Ramos (cell line): ENCODE results near the gene ARRB2.

Source experiments
- in situ Hi-C: fragments of 300-500 bp; cut with MboI; formaldehyde crosslinking; loops from one replicate; pipeline ENCODE4 v1.14.3; 2022; ENCODE audit warnings: low sequenced_read_pairs; ENCODE audit not compliant: unreplicated experiment

Gene ARRB2

GRCh38 chr17:4748686-4749085 is 38.3 kb downstream of the ARRB2 start:
- in situ Hi-C loops: no loop called here

DNA sequence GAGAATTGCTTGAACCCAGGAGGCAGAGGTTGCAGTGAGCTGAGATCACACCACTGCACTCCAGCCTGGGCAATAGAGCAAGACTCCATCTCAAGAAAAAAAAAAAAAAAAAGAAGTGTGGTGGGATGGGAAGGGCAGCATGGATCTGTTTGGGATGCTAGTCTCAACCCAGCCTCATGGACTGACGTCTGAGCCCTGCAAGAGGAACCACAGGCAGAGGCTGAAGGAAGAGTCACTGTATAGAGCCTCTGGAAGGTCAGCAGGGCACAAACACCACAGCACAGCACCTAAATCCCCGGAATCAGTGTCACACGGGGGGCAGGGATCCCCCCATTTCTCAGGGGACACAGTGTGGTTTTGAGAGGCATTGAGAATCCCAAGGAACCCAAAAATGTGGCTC is 40.2 kb downstream of the ARRB2 start:
- in situ Hi-C loops: no loop called here

- in situ Hi-C loops: no loop called here
Observed at GRCh38 chr17:4751932-4752331, 41.5 kb downstream of the ARRB2 start.

DNA sequence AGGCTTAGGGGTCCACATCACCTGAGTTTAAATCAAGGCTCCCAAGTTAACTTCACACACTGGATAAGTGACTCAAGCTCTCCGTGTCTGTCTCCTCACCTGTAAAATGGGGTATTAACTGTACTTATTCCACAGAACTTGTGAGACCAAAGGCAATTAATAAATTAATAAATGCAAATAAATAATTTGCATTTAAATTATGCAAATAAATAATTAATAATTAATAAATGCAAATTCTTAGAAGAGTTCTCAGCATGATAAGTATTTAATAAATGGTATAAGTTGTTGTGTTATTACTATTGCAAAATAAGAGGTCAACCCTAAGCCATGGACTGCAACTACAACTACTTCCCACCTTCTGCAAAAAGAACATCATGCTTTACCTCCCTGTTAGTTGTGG is 43.0 kb downstream of the ARRB2 start:
- in situ Hi-C loops: no loop called here

GRCh38 chr17:4759776-4760236 is 49.4 kb downstream of the ARRB2 start:
- in situ Hi-C loops: no loop called here

GRCh38 chr17:4764595-4764994 is 54.2 kb downstream of the ARRB2 start:
- in situ Hi-C loops: no loop called here

GRCh38 chr17:4766201-4766600 is 55.8 kb downstream of the ARRB2 start:
- in situ Hi-C loops: no loop called here

DNA sequence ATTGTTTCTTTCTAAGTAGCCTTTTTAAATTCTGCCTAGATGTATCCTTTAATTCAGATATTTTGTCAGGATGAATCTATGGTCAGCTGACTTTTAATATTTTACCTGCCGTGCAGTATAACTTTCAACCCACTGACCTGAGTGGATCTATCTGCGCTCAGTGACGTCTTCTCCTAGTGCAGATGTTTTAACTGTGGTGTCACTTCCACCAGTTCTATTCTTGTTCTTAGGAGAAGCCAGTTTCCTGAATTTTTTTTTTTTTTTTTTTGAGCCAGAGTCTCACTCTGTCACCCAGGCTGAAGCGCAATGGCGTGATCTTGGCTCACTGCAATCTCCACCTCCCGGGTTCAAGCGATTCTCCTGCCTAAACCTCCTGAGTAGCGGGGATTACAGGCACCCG is 56.3 kb downstream of the ARRB2 start:
- in situ Hi-C loops: no loop called here

DNA sequence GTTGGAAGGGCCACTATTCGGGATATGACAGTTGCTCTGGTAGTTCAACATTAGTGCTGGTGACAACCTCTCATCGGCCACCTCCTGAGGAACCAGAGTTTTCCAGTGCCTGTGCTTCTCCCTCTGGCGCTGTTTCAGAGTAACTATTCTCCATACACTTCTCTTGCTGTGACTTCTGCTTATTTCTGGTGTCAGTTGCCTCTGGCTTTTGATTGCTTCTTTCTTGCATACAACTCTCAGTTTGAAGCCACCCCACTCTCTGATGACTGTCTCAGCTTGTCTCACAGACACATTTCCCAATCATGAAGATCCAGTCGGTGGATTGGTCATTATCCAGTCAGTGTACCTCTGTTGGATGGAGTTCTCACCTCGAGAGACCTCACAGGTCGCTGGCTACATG is 57.9 kb downstream of the ARRB2 start:
- in situ Hi-C loops: no loop called here

GRCh38 chr17:4769628-4770027 is 59.2 kb downstream of the ARRB2 start:
- in situ Hi-C loops: no loop called here
